ENCODE data around the gene HOXC5.

Gene HOXC5

GRCh38 chr12:54044425-54045103 is 11.7 kb downstream of the HOXC5 start:
- no peak for DNase-seq (ENCODE audit: low read depth, low spot score)
- H3K9ac ChIP-seq (ENCODE audit: insufficient read length, low read depth), result no peak overlapping the region
- H3K36me3 ChIP-seq (ENCODE audit: insufficient read depth, insufficient read length, low read length), result no peaks in the 10 kb centered on the region
- TF ChIP-seq SUZ12 (IDR thresholded peaks at IDR 0.05; ENCODE audit: extremely low read depth, insufficient read depth, insufficient read length), result no peak
- no peak for TF ChIP-seq YY1 (IDR thresholded peaks at IDR 0.05; ENCODE audit: insufficient read depth, insufficient read length)
- no peak for TF ChIP-seq ZNF274 (IDR thresholded peaks at IDR 0.05; ENCODE audit: low read depth, low read length)
- H3K9me3 ChIP-seq (ENCODE audit: insufficient read depth, low read length), result no peaks in the 10 kb centered on the region
- peaks cover 15% of the 10 kb centered on the region for H3K4me1 ChIP-seq (ENCODE audit: insufficient read depth, insufficient read length)
- H3K4me3 ChIP-seq (ENCODE audit: insufficient read length, low read depth), result no peak overlapping the region
- peaks cover 100% of the 10 kb centered on the region for H3K27me3 ChIP-seq (ENCODE audit: insufficient read depth, insufficient read length)

- Histone ChIP-seq H3K27me3 (ENCODE audit: insufficient read depth, insufficient read length) (peaks cover 100% of the 10 kb centered on the region), H3K36me3 (ENCODE audit: insufficient read depth, insufficient read length, low read length) (no peaks in the 10 kb centered on the region)
These were observed 12.6 kb downstream of the HOXC5 start for GRCh38 chr12:54045401-54045800.

GRCh38 chr12:54045868-54046521 is 13.1 kb downstream of the HOXC5 start:
- H3K9me3 ChIP-seq (ENCODE audit: insufficient read depth, low read length), result no peaks in the 10 kb centered on the region
- TF ChIP-seq ZNF274 (IDR thresholded peaks at IDR 0.05; ENCODE audit: low read depth, low read length), result no peak
- no peak for TF ChIP-seq SUZ12 (IDR thresholded peaks at IDR 0.05; ENCODE audit: extremely low read depth, insufficient read depth, insufficient read length)
- TF ChIP-seq YY1 (IDR thresholded peaks at IDR 0.05; ENCODE audit: insufficient read depth, insufficient read length), result no peak
- H3K4me3 ChIP-seq (ENCODE audit: insufficient read length, low read depth), result no peak overlapping the region
- H3K9ac ChIP-seq (ENCODE audit: insufficient read length, low read depth), result no peak overlapping the region
- H3K27me3 ChIP-seq (ENCODE audit: insufficient read depth, insufficient read length), result peaks cover 100% of the 10 kb centered on the region
- no peaks in the 10 kb centered on the region for H3K36me3 ChIP-seq (ENCODE audit: insufficient read depth, insufficient read length, low read length)
- DNase-seq (ENCODE audit: low read depth, low spot score), result no peak
- peaks cover 15% of the 10 kb centered on the region for H3K4me1 ChIP-seq (ENCODE audit: insufficient read depth, insufficient read length)

More at GRCh38 chr12:54045401-54045800, 12.6 kb downstream of the HOXC5 start:
- Histone ChIP-seq H3K4me3 (ENCODE audit: insufficient read length, low read depth) (no peak overlapping the region), H3K4me1 (ENCODE audit: insufficient read depth, insufficient read length) (peaks cover 15% of the 10 kb centered on the region), H3K9ac (ENCODE audit: insufficient read length, low read depth) (no peak overlapping the region), H3K9me3 (ENCODE audit: insufficient read depth, low read length) (no peaks in the 10 kb centered on the region)
- TF ChIP-seq SUZ12 (IDR thresholded peaks at IDR 0.05; ENCODE audit: extremely low read depth, insufficient read depth, insufficient read length) (no peak), YY1 (IDR thresholded peaks at IDR 0.05; ENCODE audit: insufficient read depth, insufficient read length) (no peak), ZNF274 (IDR thresholded peaks at IDR 0.05; ENCODE audit: low read depth, low read length) (no peak)
- no peak for DNase-seq (ENCODE audit: low read depth, low spot score)

GRCh38 chr12:54046809-54047159 is 13.9 kb downstream of the HOXC5 start:
- TF ChIP-seq ZNF274 (IDR thresholded peaks at IDR 0.05; ENCODE audit: low read depth, low read length) (no peak), YY1 (IDR thresholded peaks at IDR 0.05; ENCODE audit: insufficient read depth, insufficient read length) (no peak), SUZ12 (IDR thresholded peaks at IDR 0.05; ENCODE audit: extremely low read depth, insufficient read depth, insufficient read length) (no peak)
- no peaks in the 10 kb centered on the region for H3K36me3 ChIP-seq (ENCODE audit: insufficient read depth, insufficient read length, low read length)
- no peak overlapping the region for H3K9ac ChIP-seq (ENCODE audit: insufficient read length, low read depth)
- no peak for DNase-seq (ENCODE audit: low read depth, low spot score)
- H3K27me3 ChIP-seq (ENCODE audit: insufficient read depth, insufficient read length), result peaks cover 100% of the 10 kb centered on the region
- H3K4me3 ChIP-seq (ENCODE audit: insufficient read length, low read depth), result no peak overlapping the region
- no peaks in the 10 kb centered on the region for H3K9me3 ChIP-seq (ENCODE audit: insufficient read depth, low read length)
- peaks cover 15% of the 10 kb centered on the region for H3K4me1 ChIP-seq (ENCODE audit: insufficient read depth, insufficient read length)

- Histone ChIP-seq H3K27me3 (ENCODE audit: insufficient read depth, insufficient read length) (peaks cover 100% of the 10 kb centered on the region), H3K9ac (ENCODE audit: insufficient read length, low read depth) (peak overlapping the region; percentile 37), H3K36me3 (ENCODE audit: insufficient read depth, insufficient read length, low read length) (no peaks in the 10 kb centered on the region), H3K4me1 (ENCODE audit: insufficient read depth, insufficient read length) (peaks cover 15% of the 10 kb centered on the region), H3K4me3 (ENCODE audit: insufficient read length, low read depth) (peak overlapping the region; percentile 19), H3K9me3 (ENCODE audit: insufficient read depth, low read length) (no peaks in the 10 kb centered on the region)
- no peak for DNase-seq (ENCODE audit: low read depth, low spot score)
- no peak for TF ChIP-seq ZNF274 (IDR thresholded peaks at IDR 0.05; ENCODE audit: low read depth, low read length)
- TF ChIP-seq SUZ12 (IDR thresholded peaks at IDR 0.05; ENCODE audit: extremely low read depth, insufficient read depth, insufficient read length), result peak; percentile 100
These were observed 14.5 kb downstream of the HOXC5 start for GRCh38 chr12:54047160-54047963.

- peaks cover 20% of the 10 kb centered on the region for H3K4me1 ChIP-seq (ENCODE audit: insufficient read depth, insufficient read length)
- H3K36me3 ChIP-seq (ENCODE audit: insufficient read depth, insufficient read length, low read length), result no peaks in the 10 kb centered on the region
- H3K9ac ChIP-seq (ENCODE audit: insufficient read length, low read depth), result no peak overlapping the region
- H3K27me3 ChIP-seq (ENCODE audit: insufficient read depth, insufficient read length), result peaks cover 100% of the 10 kb centered on the region
- no peak for DNase-seq (ENCODE audit: low read depth, low spot score)
- TF ChIP-seq YY1 (IDR thresholded peaks at IDR 0.05; ENCODE audit: insufficient read depth, insufficient read length) (no peak), SUZ12 (IDR thresholded peaks at IDR 0.05; ENCODE audit: extremely low read depth, insufficient read depth, insufficient read length) (peak; percentile 59), ZNF274 (IDR thresholded peaks at IDR 0.05; ENCODE audit: low read depth, low read length) (no peak)
- no peak overlapping the region for H3K4me3 ChIP-seq (ENCODE audit: insufficient read length, low read depth)
- H3K9me3 ChIP-seq (ENCODE audit: insufficient read depth, low read length), result no peaks in the 10 kb centered on the region
These were observed 15.1 kb downstream of the HOXC5 start for GRCh38 chr12:54047964-54048303.
